Measurements from ENCODE around the gene OR2AT4.

OR2AT4 gene

GRCh38 chr11:75142714-75143419 is 46.2 kb upstream of the OR2AT4 start:
- no peak overlapping the region for H3K4me3 ChIP-seq (ENCODE audit: low read depth, low read length)
- peak; percentile 96 for DNase-seq (ENCODE audit: low read depth)
- TF ChIP-seq MAX (IDR thresholded peaks at IDR 0.05; ENCODE audit: low read depth, low read length) (peak; percentile 99), MYC (IDR thresholded peaks at IDR 0.05; ENCODE audit: low read depth, low read length) (peak; percentile 99), POLR2A (IDR thresholded peaks at IDR 0.05; ENCODE audit: extremely low read depth, insufficient read length) (no peak)
- TF ChIP-seq, protein P1, sequence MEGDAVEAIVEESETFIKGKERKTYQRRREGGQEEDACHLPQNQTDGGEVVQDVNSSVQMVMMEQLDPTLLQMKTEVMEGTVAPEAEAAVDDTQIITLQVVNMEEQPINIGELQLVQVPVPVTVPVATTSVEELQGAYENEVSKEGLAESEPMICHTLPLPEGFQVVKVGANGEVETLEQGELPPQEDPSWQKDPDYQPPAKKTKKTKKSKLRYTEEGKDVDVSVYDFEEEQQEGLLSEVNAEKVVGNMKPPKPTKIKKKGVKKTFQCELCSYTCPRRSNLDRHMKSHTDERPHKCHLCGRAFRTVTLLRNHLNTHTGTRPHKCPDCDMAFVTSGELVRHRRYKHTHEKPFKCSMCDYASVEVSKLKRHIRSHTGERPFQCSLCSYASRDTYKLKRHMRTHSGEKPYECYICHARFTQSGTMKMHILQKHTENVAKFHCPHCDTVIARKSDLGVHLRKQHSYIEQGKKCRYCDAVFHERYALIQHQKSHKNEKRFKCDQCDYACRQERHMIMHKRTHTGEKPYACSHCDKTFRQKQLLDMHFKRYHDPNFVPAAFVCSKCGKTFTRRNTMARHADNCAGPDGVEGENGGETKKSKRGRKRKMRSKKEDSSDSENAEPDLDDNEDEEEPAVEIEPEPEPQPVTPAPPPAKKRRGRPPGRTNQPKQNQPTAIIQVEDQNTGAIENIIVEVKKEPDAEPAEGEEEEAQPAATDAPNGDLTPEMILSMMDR (IDR thresholded peaks at IDR 0.05; ENCODE audit: low read depth, low read length), result no peak

DNA sequence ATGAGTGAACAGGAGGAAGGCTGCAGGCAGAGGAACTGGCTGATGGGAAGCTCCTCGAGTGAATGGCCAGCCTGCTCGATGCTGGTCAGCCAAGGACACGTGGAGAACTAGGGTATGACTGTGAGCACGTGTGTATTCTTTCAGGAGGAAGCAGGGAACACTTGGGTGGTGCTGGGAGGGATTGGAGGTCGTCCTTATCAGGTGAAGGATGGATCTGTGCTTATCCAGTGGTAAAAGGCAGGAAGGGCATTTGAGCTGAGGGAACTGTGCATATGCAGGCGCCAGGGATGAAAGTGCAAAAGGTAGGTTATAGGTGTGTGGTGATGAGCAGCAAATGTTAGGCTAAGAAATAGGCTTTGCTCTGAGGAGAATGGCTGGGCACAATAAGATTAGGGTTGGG is 44.5 kb upstream of the OR2AT4 start:
- no peak for DNase-seq (ENCODE audit: low read depth)
- H3K4me3 ChIP-seq (ENCODE audit: low read depth, low read length), result no peak overlapping the region
- no peak for TF ChIP-seq MYC (IDR thresholded peaks at IDR 0.05; ENCODE audit: low read depth, low read length)
- TF ChIP-seq POLR2A (IDR thresholded peaks at IDR 0.05; ENCODE audit: extremely low read depth, insufficient read length), result no peak
- TF ChIP-seq, protein P1 (IDR thresholded peaks at IDR 0.05; ENCODE audit: low read depth, low read length), result no peak
- peak; percentile 24; the same call in 1 of the 2 replicates for TF ChIP-seq MAX (IDR thresholded peaks at IDR 0.05; ENCODE audit: low read depth, low read length)

DNA sequence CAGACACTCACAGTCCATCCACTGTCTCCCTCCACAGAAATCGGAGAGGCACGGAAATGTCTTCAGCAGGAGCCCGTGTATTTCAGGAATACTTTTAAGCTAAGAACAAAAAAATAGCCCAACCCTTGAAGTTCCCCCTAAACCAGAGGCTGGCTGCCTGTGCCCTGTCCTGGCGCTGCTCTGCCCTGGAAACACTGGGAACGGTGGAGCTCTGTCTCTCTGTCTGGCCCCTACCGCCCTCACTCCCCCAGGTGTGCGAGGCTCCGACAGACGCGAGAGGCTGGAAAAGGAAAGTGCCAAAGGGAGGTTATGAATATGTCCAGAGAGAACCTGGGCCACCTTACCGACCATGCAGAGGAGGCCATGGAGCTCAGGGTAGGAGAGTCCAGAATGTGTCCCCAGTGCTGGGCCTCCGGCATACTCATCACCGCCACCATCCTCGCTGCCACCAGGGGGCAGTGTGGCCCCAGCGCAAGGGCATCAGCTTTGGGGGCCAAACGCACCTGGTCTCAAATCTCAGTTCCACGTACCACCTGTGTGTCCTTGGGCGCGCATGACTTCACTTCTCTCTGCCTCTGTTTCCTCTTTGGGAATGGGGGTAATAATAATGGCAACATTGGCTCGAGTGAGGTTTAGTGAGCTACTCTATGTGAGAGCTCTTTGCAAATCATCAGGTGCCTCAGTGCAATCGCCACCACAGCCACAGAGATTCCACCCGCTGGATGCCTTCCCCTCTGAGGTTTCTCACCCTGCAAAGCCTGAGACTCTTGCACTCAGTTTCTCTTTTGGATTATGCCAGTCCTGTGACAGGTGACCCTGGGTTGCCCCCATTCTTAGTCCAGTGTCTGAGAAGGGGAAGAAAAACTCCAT is 43.8 kb upstream of the OR2AT4 start:
- no peak overlapping the region for H3K4me3 ChIP-seq (ENCODE audit: low read depth, low read length)
- TF ChIP-seq MYC (IDR thresholded peaks at IDR 0.05; ENCODE audit: low read depth, low read length) (no peak), POLR2A (IDR thresholded peaks at IDR 0.05; ENCODE audit: extremely low read depth, insufficient read length) (no peak), MAX (IDR thresholded peaks at IDR 0.05; ENCODE audit: low read depth, low read length) (no peak)
- TF ChIP-seq, protein P1 (IDR thresholded peaks at IDR 0.05; ENCODE audit: low read depth, low read length), result peak; percentile 95
- peak; percentile 62 for DNase-seq (ENCODE audit: low read depth)

DNA sequence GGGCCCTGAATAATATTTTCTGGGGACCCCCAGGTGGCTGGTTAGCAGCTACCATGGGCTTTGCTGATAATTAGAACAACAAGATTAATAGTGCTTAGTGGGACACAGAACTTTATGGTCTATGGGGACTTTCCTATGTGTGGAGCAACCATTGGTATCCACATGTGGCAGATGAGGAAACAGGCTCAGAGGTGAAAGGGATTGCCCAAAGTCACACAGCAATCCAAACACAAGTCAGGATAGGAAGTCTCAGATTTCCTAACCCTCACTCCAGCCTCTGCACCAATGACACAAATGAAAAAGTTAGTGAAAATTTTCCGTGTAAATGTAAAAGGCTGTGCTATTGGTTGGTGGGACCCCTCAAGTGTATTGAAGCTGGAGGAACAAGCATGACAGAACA is 39.0 kb upstream of the OR2AT4 start:
- no peak for TF ChIP-seq MAX (IDR thresholded peaks at IDR 0.05; ENCODE audit: low read depth, low read length)
- no peak for TF ChIP-seq MYC (IDR thresholded peaks at IDR 0.05; ENCODE audit: low read depth, low read length)
- TF ChIP-seq POLR2A (IDR thresholded peaks at IDR 0.05; ENCODE audit: extremely low read depth, insufficient read length), result no peak
- TF ChIP-seq, protein P1 (IDR thresholded peaks at IDR 0.05; ENCODE audit: low read depth, low read length), result no peak

DNA sequence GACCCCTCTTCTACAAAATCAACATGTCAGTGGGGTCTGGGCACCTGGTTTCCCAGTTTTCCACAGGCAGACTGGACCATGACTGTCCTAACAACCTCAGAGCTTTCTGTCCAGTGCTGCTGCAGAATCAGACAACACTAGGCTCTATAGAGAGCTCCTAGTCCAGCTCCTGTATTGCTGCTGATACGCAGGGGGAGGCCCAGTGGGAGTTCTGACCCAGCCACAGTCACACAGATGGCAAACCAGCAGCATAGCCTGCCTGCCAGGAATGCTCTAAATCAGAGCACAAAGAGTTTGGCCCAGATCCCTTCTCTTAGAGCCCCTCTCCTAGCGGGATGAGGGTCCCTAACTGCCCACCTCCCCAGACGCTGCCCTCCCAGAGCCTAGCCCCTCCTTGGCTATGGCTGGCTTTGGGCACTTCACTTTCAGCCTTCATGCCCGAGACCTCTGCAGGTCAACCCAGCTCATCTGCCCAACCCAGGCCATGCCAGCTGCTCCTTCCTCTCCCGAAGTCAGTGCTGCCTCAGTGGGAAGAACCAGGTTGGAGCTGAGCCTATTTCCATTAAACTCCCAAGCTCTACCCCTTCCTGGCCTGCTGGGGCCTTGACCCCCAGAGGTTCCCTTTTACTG is 38.5 kb upstream of the OR2AT4 start:
- no peak for DNase-seq (ENCODE audit: low read depth)
- H3K4me3 ChIP-seq (ENCODE audit: low read depth, low read length), result no peak overlapping the region
- TF ChIP-seq MAX (IDR thresholded peaks at IDR 0.05; ENCODE audit: low read depth, low read length) (no peak), POLR2A (IDR thresholded peaks at IDR 0.05; ENCODE audit: extremely low read depth, insufficient read length) (no peak), MYC (IDR thresholded peaks at IDR 0.05; ENCODE audit: low read depth, low read length) (no peak)
- TF ChIP-seq, protein P1 (IDR thresholded peaks at IDR 0.05; ENCODE audit: low read depth, low read length), result no peak

More for the DNA sequence above, 39.0 kb upstream of the OR2AT4 start:
- DNase-seq (ENCODE audit: low read depth), result no peak
- no peak overlapping the region for H3K4me3 ChIP-seq (ENCODE audit: low read depth, low read length)

All from NB4 (cell line).